OCI-LY1 (cell line): ENCODE results near the gene REXO1.

Experiments used
- H2AFZ ChIP-seq: fragments of 200-600 bp; sonication (generic), shearing (Covaris generic); 2 replicates; pipeline ENCODE4 v1.6.0; 2014; ENCODE audit warnings: antibody characterized with exemption, mild to moderate bottlenecking, low read length
- H3F3A ChIP-seq: fragments of 200-600 bp; sonication (generic), shearing (Covaris generic); 2 replicates; pipeline ENCODE4 v1.6.0; 2014; ENCODE audit warnings: mild to moderate bottlenecking, antibody characterized with exemption, low read length, moderate library complexity; ENCODE audit not compliant: insufficient read depth
- H3K27ac ChIP-seq: fragments of 200-600 bp; sonication (generic); 2 replicates; pipeline ENCODE4 v1.5.1; 2014; ENCODE audit warnings: low read length, mixed run types, mild to moderate bottlenecking, low read depth; ENCODE audit not compliant: poor library complexity, severe bottlenecking
- H3K27me3 ChIP-seq: fragments of 200-600 bp; sonication (generic); 2 replicates; pipeline ENCODE4 v1.6.0; 2014; ENCODE audit warnings: antibody characterized with exemption, mild to moderate bottlenecking, low read length, moderate library complexity; ENCODE audit not compliant: insufficient read depth
- H3K36me3 ChIP-seq: fragments of 200-600 bp; sonication (generic); 2 replicates; pipeline ENCODE4 v1.6.1; 2014; ENCODE audit warnings: mild to moderate bottlenecking, antibody characterized with exemption, low read length, moderate library complexity, mixed read lengths; ENCODE audit not compliant: insufficient read depth
- H3K4me1 ChIP-seq: fragments of 200-600 bp; sonication (generic); 2 replicates; pipeline ENCODE4 v1.5.1; 2014; ENCODE audit warnings: mild to moderate bottlenecking, low read length, moderate library complexity; ENCODE audit not compliant: insufficient read depth, severe bottlenecking
- H3K4me2 ChIP-seq: fragments of 200-600 bp; sonication (generic), shearing (Covaris generic); 2 replicates; pipeline ENCODE4 v1.6.1; 2014; ENCODE audit warnings: low read length
- H3K4me3 ChIP-seq: fragments of 200-600 bp; sonication (generic); 2 replicates; pipeline ENCODE4 v1.5.1; 2014; ENCODE audit warnings: low read length, low read depth, mild to moderate bottlenecking, mixed read lengths; ENCODE audit not compliant: poor library complexity, severe bottlenecking
- H3K79me2 ChIP-seq: fragments of 200-600 bp; shearing (Covaris generic); 2 replicates; pipeline ENCODE4 v1.6.1; 2016; ENCODE audit warnings: mixed run types, low read length, mixed read lengths; ENCODE audit not compliant: insufficient read depth
- H3K9ac ChIP-seq: fragments of 200-600 bp; sonication (generic), shearing (Covaris generic); 2 replicates; pipeline ENCODE4 v1.6.1; 2014; ENCODE audit warnings: mild to moderate bottlenecking, low read length, mixed read lengths
- H3K9me2 ChIP-seq: fragments of 200-600 bp; sonication (generic), shearing (Covaris generic); 2 replicates; pipeline ENCODE4 v1.6.1; 2014; ENCODE audit warnings: low read depth, mild to moderate bottlenecking, low read length, mixed read lengths
- H3K9me3 ChIP-seq: fragments of 200-600 bp; shearing (Covaris generic); 2 replicates; pipeline ENCODE4 v1.6.1; 2014; ENCODE audit warnings: low read length, mixed read lengths
- H4K20me1 ChIP-seq: fragments of 200-600 bp; sonication (generic), shearing (Covaris generic); 2 replicates; pipeline ENCODE4 v1.6.0; 2016; ENCODE audit warnings: mild to moderate bottlenecking, low read length; ENCODE audit not compliant: insufficient read depth
- EZH2 ChIP-seq: fragments of 200-600 bp; sonication (generic), shearing (Covaris generic); IDR thresholded peaks from 2 replicates; pipeline ENCODE4 v1.8.0; 2017; ENCODE audit warnings: borderline replicate concordance, mixed run types, mild to moderate bottlenecking, antibody characterized with exemption, low read length, moderate library complexity, mixed read lengths
- TF ChIP-seq, protein P1 (sequence below): fragments of 200-600 bp; sonication (generic), shearing (Covaris generic); IDR thresholded peaks from 2 replicates; pipeline ENCODE4 v1.5.1; 2017; ENCODE audit warnings: mild to moderate bottlenecking, antibody characterized with exemption, low read length, moderate library complexity, mixed read lengths

REXO1 gene

DNA sequence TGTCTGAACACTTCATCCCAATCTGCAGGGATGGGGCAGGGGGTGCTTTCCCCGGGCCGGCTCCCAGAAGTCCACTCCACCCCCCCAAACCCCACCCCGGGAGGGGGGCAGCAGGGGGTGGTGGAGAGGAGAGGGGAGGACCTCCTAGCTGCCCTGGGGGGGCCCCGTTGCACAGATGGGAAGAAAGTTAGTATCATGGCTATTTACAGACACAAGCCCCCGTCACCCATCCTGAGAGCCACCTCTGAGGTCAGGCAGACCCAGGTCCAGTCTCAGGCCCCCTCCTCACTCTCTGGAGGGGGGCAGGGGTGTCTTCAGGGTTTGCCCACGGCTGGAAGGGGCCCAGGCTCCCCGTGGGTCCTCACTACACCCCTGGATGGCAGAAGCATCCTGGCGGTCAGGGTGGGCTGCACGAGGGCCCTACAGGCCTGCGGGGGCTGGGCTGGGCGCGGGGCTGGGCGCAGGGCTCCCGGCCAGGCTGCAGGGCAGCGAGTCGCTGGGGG lies 5.8 kb upstream of the REXO1 start:
- no peaks in the 10 kb centered on the region for H3K9me2 ChIP-seq
- TF ChIP-seq EZH2, result no peak
- TF ChIP-seq, protein P1, sequence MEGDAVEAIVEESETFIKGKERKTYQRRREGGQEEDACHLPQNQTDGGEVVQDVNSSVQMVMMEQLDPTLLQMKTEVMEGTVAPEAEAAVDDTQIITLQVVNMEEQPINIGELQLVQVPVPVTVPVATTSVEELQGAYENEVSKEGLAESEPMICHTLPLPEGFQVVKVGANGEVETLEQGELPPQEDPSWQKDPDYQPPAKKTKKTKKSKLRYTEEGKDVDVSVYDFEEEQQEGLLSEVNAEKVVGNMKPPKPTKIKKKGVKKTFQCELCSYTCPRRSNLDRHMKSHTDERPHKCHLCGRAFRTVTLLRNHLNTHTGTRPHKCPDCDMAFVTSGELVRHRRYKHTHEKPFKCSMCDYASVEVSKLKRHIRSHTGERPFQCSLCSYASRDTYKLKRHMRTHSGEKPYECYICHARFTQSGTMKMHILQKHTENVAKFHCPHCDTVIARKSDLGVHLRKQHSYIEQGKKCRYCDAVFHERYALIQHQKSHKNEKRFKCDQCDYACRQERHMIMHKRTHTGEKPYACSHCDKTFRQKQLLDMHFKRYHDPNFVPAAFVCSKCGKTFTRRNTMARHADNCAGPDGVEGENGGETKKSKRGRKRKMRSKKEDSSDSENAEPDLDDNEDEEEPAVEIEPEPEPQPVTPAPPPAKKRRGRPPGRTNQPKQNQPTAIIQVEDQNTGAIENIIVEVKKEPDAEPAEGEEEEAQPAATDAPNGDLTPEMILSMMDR, result no peak
- H3K9ac ChIP-seq, result no peak overlapping the region
- no peak overlapping the region for H3K4me2 ChIP-seq
- peaks cover 65% of the 10 kb centered on the region for H3K4me1 ChIP-seq
- no peak overlapping the region for H2AFZ ChIP-seq
- H3K4me3 ChIP-seq, result no peak overlapping the region
- no peak overlapping the region for H3K27ac ChIP-seq
- H3F3A ChIP-seq, result no peaks in the 10 kb centered on the region
- no peaks in the 10 kb centered on the region for H3K27me3 ChIP-seq
- no peaks in the 10 kb centered on the region for H4K20me1 ChIP-seq
- no peaks in the 10 kb centered on the region for H3K36me3 ChIP-seq
- H3K79me2 ChIP-seq, result no peaks in the 10 kb centered on the region
- H3K9me3 ChIP-seq, result no peaks in the 10 kb centered on the region

DNA sequence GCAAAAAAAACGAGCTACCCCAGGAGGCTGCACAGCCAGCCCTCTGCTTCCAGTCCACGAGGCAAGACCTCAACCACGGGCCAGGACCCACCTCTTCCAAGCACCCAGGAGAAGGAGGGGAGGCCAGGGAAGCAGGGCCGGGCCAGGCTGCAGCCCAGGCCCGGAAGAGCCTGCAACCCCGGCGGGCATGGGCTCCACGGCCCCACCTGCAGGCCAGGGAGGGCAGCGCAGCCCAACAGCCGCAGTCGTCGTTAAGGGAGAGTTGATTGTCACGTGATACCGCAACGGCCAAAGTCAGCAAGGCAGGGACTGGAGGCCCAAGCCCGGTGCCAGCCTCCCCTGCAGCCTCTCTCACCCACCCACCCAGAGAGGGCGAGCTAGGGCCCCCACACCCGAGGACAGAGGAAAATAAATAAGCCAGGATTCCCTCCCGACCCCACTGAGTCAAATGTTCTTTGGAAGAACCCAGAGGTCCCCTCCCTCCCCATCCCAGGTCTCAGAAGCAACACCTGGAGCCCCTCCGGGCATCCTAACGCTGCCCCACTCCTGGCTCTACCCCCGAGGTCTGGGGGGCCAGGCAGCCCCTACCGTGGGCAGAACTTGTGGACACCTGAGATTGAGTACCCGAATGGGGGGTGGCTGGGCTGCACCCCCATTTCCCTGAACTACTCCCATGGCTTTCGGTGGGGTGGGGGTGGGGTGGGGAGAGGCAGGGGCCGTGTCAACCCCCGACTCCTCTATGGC lies 5.2 kb upstream of the REXO1 start:
- H3K36me3 ChIP-seq, result no peaks in the 10 kb centered on the region
- peak overlapping the region; percentile 13; the same call in 1 of the 2 replicates for H3K4me2 ChIP-seq
- peak overlapping the region; percentile 23; the same call in 1 of the 2 replicates for H3K9ac ChIP-seq
- peaks cover 62% of the 10 kb centered on the region for H3K4me1 ChIP-seq
- H3K9me2 ChIP-seq, result no peaks in the 10 kb centered on the region
- no peaks in the 10 kb centered on the region for H3K79me2 ChIP-seq
- peak overlapping the region; percentile 27 for H3K27ac ChIP-seq
- H3K9me3 ChIP-seq, result no peaks in the 10 kb centered on the region
- TF ChIP-seq, protein P1, result peak; percentile 88
- no peak for TF ChIP-seq EZH2
- H4K20me1 ChIP-seq, result no peaks in the 10 kb centered on the region
- no peak overlapping the region for H3K4me3 ChIP-seq
- H2AFZ ChIP-seq, result no peak overlapping the region
- no peaks in the 10 kb centered on the region for H3F3A ChIP-seq
- H3K27me3 ChIP-seq, result no peaks in the 10 kb centered on the region

DNA sequence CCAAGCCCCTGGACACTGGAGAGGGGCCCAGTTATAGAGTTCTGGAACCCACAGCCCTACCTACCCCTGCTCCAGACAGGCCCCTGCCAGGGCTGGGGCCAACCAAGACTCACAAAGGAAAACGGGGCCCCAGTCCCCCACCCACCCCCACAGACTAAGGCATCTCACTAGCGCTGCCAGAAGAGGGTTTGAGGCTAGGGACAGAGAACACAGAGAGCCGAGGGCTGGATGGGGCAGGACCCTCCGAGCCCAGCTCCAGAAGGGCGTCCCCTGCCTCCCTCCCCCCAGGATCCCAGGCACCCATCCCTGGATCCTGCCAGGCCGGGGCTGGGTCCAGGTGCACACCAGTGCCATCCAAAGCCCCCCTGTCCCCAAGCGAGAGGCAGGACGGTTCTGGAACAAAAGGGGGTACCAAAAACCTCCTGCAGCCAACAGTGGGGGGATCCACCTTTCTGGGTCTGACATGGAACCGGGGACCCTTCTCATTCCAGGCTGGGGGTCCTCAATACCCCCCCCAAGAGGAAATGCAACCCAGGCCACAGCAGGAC lies 4.4 kb upstream of the REXO1 start:
- Histone ChIP-seq H3K79me2 (peaks cover 4% of the 10 kb centered on the region), H3K27ac (peak overlapping the region; percentile 11), H4K20me1 (no peaks in the 10 kb centered on the region), H3F3A (no peaks in the 10 kb centered on the region), H3K4me3 (no peak overlapping the region), H3K4me1 (peaks cover 60% of the 10 kb centered on the region), H3K9me3 (no peaks in the 10 kb centered on the region), H3K4me2 (peak overlapping the region; percentile 45; the same call in 1 of the 2 replicates), H3K27me3 (no peaks in the 10 kb centered on the region), H3K36me3 (no peaks in the 10 kb centered on the region), H3K9me2 (no peaks in the 10 kb centered on the region), H3K9ac (peak overlapping the region; percentile 23; the same call in 1 of the 2 replicates), H2AFZ (no peak overlapping the region)
- no peak for TF ChIP-seq EZH2
- TF ChIP-seq, protein P1, result no peak
